Measurements from ENCODE around the gene CD52. TPM values are rescaled to one million over a fixed set of nuclear protein-coding genes. Genes with fewer than 3 reads are reported as not detected.

The CD52 gene
- total and polyA plus RNA-seq, 2 donors (not counting 3 experiments of a cell fraction or from before 2014, with no cell fraction given): not detected

DNA sequence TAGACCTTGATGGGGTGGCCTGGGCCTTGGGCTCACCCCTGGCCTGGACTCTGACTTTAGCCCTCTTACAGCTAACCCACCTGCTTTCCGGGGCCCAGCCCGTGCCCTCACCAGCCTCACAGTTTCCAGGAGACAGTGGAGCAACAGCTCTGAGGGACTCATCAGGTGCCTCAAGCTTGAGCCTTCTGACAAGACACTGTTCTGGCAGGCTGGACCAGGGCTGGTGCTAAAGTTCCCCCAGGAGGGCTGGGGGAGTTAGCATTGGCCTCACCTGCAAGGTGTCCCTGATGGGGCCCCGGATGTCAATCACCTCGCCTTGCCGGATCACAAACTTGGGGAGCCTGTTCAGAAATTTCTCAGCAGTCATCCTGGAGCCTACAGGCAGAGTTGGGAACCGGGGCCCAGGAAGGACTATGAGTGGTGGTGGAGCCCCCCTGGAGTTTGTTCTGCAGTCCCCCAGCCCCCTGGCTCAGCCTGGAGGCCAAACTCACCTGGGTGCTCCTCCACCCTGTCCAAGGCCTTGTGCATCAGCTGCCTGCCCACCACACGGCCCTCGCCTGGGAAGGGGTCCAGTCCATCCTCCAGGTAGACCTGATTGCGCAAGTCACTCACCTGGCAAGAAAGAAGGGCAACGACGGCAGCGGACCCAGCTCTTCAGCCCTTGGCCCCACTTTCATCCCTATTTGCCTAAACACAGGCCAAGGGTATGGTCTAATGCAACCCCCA lies 33.7 kb upstream of the CD52 start:
- peaks cover 0 to 8% of the 10 kb centered on the region in 2 experiments for H3K36me3 ChIP-seq (ENCODE audit: control insufficient read depth in 2 of 2, extremely low read depth in 1 of 2, insufficient read depth in 2 of 2, low read length in 2 of 2)
- ChIA-PET POLR2A (interaction anchor here (0.8 kb wide), 1 partner anchor 9 kb away, joined by 4 read pairs; no protein-coding TSS in a partner anchor), CTCF (interaction anchor here (0.6 to 4.3 kb wide), 19 partner anchors 8 to 234 kb away, joined by 3 to 120 read pairs (median 5); partner anchors contain the start of genes CD52, CEP85 and UBXN11)
- dilution Hi-C loops (cut with MboI; ENCODE audit: extremely low pct_ligation_motif_present, low sequenced_read_pairs) (no loop called here), intact Hi-C loops (cut with micrococcal nuclease) (loop anchor here (2.0 kb wide), 1 partner anchor 81 kb away; no protein-coding TSS in a partner anchor)
- no peaks in the 10 kb centered on the region for H3K27me3 ChIP-seq (ENCODE audit: control insufficient read depth in 2 of 2, insufficient read depth in 2 of 2, low read length in 2 of 2)
- no peak overlapping the region for H3K9ac ChIP-seq (replicated peaks; ENCODE audit: extremely low read depth, insufficient read depth, low read length)
- no peaks in the 10 kb centered on the region for H3K9me3 ChIP-seq (replicated peaks; ENCODE audit: control insufficient read depth, insufficient read depth, low read length)
- no peak overlapping the region for H3K4me2 ChIP-seq (ENCODE audit: insufficient read depth, low read length)
- FAIRE-seq (no peak), DNase-seq (ENCODE audit: low read depth, low spot score) (no peak)
- BruUV-seq (replicated peaks): no TSS peak
- no peak overlapping the region for H3K27ac ChIP-seq (ENCODE audit: insufficient read depth, low read depth, low read length)
- H3K9me1 ChIP-seq (replicated peaks; ENCODE audit: control insufficient read depth, extremely low read depth, insufficient read depth, low read length): no peaks in the 10 kb centered on the region
- no peaks in the 10 kb centered on the region for H4K20me1 ChIP-seq (replicated peaks; ENCODE audit: control insufficient read depth, extremely low read depth, insufficient read depth, low read length)
- H2AFZ ChIP-seq (ENCODE audit: low read depth, low read length): no peak overlapping the region
- H3K4me3 ChIP-seq (replicated peaks in 1 of 3; ENCODE audit: insufficient read depth in 1 of 3, low read depth in 1 of 3, low read length in 3 of 3): no peak overlapping the region
- peaks cover 32% of the 10 kb centered on the region for H3K4me1 ChIP-seq (ENCODE audit: control insufficient read depth, extremely low read depth, insufficient read depth, low read length)
- H3K79me2 ChIP-seq (ENCODE audit: control insufficient read depth, insufficient read depth, low read length): peaks cover 31% of the 10 kb centered on the region
- no peak for TF ChIP-seq GATA2 (IDR thresholded peaks at IDR 0.05; ENCODE audit: insufficient read depth, insufficient read length, low read depth, low read length)
- no peak for TF ChIP-seq EZH2 (IDR thresholded peaks at IDR 0.05; ENCODE audit: borderline replicate concordance, low read depth, low read length, severe bottlenecking)
- no peak for TF ChIP-seq MYC (IDR thresholded peaks at IDR 0.05; ENCODE audit: low read depth, low read length)
- no peak for TF ChIP-seq JUN (IDR thresholded peaks at IDR 0.05; ENCODE audit: borderline replicate concordance, insufficient read depth, insufficient read length, low read depth)
- TF ChIP-seq, protein P1, sequence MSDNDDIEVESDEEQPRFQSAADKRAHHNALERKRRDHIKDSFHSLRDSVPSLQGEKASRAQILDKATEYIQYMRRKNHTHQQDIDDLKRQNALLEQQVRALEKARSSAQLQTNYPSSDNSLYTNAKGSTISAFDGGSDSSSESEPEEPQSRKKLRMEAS (IDR thresholded peaks at IDR 0.05; ENCODE audit: insufficient read depth, insufficient read length): no peak
- TF ChIP-seq POLR2AphosphoS5 (IDR thresholded peaks at IDR 0.05; ENCODE audit: insufficient read depth, low read depth, low read length): no peak
- TF ChIP-seq FOS (IDR thresholded peaks at IDR 0.05; ENCODE audit: borderline replicate concordance, insufficient read depth, low read length): no peak
- no peak for TF ChIP-seq POLR2A (IDR thresholded peaks at IDR 0.05; ENCODE audit: low read depth, low read length)
- TF ChIP-seq, protein P2, sequence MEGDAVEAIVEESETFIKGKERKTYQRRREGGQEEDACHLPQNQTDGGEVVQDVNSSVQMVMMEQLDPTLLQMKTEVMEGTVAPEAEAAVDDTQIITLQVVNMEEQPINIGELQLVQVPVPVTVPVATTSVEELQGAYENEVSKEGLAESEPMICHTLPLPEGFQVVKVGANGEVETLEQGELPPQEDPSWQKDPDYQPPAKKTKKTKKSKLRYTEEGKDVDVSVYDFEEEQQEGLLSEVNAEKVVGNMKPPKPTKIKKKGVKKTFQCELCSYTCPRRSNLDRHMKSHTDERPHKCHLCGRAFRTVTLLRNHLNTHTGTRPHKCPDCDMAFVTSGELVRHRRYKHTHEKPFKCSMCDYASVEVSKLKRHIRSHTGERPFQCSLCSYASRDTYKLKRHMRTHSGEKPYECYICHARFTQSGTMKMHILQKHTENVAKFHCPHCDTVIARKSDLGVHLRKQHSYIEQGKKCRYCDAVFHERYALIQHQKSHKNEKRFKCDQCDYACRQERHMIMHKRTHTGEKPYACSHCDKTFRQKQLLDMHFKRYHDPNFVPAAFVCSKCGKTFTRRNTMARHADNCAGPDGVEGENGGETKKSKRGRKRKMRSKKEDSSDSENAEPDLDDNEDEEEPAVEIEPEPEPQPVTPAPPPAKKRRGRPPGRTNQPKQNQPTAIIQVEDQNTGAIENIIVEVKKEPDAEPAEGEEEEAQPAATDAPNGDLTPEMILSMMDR (IDR thresholded peaks at IDR 0.05; ENCODE audit: extremely low read depth in 1 of 2, insufficient read depth in 1 of 2, low read depth in 1 of 2, low read length in 2 of 2): no peak
